GM21576 (cell line): ENCODE data around the gene SCTR.

Source experiments
- ATAC-seq: cut with Tn5 transposase; IDR thresholded peaks from one replicate; pipeline ENCODE4 v1.9.1; 2021; ENCODE audit warnings: mild to moderate bottlenecking, moderate library complexity; ENCODE audit not compliant: unreplicated experiment

The SCTR gene

DNA sequence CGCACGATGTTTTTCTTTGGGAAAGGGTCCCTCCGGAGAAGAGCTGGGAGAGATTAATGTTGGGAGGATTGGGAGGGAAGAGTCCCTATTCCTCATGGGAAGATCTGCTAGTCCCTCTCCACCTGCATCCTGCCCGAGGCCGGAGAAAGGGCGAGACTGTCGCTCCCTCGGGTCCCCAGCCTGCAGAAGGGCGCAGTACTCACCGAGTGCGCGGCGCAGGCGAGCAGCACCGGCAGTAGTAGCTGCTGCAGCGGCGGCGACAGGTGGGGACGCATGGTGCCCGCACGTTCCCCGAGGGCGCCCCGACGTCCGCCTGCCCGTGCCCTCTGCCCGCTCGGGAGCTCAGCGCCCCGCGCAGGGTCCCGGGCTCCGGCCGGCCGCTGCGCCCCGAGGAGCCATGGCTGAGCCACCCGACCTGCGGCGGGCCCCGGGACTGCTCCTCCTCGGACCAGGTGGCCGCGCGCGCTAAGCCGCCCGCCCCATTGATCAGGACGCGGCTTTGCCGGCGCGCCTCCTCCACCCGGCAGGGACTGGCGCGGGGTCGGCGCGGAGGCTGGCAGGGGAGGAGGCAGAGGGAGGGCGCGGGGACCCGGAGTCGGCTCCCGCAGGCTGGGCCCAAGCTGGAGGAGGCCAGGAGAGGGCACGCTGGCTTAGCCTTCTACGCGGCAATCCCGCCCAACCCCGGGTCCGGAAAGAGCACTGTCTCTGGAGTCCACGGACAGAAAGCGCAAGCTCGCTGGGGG is at the start of gene SCTR:
TSS of gene SCTR (minus strand) at position 532 of the 743 bp plus-strand sequence. CDS start at position 275, 257 bp downstream.
- ATAC-seq = no peak

DNA sequence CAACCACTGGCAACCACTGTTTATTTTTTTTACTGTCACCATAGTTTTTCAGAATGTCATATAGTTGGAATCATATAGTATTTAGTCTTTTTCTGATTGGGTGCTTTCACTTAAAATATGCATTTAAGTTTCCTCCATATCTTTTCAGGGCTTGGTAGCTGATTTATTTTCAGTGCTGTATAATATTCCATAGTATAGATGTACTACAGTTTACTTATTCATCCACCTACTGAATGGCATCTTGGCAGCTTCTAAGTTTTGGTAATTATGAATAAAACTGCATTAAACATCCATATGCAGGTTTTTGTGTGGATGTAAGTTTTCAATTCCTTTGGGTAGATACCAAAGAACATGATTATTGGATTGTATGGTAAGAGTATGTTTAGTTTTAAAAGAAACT is 43.0 kb upstream of the SCTR start:
- ATAC-seq = no peak

DNA sequence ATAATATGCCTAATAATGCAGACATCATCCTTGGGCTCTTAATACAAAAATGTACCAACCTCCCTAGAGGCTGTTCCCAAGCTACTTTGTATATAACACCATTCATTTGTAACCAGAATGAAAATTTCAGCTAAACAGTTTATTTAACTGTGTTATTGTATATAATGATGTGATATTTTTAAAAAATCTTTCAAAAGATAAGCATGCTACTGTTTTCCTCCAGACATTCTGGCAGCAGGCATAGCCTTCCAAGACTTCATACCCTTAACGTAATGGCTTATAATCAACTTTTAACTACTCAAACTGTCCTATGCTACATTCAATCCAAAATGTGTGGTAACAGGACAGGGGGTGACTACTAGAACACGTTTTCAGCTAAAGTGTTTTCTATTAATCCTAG is 41.2 kb upstream of the SCTR start:
- ATAC-seq = no peak

DNA sequence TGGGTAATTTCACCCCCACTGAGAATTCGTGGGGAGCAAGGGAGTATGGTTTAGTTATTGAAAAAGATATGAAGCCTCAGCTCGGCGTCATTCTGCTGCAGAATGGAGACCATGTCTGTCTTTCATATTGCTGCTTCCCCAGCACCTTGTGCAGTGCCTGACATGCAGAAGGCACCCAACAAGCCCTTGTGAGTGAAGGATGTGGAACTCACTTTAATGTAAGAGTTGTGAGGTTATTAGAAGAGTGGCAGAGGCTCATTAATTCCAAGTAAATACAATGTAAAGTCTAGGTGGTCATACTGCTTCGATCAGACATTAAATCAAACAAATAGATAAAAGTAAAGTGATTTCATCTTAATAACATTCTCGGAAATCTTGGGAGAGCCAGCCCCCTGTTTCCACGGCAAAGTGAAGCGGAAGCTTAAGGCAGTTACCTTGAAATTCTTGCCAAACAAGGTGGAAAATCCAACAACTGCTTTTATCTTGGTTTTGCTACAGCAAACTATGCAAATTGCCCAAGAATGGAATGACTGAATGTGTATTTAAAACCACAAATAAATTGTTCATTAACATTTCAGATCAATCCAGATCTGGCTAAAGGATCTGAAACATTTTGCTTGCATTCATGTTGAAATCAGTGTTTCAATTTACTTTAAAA is 29.5 kb upstream of the SCTR start:
- no peak for ATAC-seq

DNA sequence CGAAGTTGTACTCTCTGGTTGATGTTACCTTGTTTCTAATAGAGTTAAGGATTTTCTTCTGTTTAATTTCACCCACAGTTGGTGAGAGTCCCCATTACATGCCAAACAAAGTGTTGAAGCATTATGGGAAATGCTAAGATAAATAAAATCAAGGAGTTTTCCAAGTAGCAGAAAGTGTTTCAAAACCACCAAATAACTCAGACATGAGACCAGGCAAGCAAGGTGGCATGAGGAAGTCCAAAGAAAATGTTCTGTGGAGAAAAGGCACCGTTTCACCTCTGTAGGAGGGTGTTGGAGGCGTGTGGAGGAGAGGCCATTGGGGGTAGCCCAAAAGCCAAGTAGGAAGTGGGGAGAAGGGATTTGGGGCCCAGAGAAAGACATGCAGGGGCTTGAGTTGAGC is 28.6 kb upstream of the SCTR start:
- no peak for ATAC-seq

DNA sequence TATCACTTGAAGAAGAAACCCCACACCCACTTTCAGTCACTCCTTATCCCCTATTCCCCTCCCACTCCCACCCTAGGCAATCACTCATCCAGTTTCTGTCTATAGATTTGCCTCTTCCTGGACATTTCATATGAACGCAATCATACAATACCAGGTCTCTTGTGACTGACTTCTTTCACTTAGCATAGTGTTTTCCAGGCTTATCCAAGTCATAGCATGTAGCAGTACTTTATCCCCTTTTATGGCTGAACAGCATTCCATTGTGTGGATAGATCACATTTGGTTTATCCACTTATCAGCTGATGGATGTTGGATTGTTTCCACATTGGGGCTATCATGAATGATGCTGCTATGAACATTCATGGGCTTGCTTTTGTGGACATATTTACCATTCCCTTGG is 26.6 kb upstream of the SCTR start:
- no peak for ATAC-seq

DNA sequence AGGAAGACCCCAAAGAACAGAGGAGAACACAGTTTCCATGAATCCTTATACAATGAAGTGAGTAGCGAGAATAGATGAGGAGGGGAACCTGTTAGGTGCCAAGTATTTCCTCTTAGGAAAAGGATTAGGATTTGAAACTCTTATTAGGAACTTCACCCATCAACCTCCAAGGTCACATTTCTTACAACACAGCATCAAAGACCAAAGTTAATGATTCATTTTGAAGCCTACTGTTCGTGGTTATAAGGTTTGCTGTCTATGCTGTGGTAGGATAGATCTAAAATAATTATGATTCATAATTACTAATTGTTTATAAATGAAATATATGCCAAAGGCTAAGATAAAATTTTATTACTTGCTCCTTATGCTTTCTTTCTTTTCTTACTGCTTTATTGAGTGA is 26.1 kb upstream of the SCTR start:
- no peak for ATAC-seq

DNA sequence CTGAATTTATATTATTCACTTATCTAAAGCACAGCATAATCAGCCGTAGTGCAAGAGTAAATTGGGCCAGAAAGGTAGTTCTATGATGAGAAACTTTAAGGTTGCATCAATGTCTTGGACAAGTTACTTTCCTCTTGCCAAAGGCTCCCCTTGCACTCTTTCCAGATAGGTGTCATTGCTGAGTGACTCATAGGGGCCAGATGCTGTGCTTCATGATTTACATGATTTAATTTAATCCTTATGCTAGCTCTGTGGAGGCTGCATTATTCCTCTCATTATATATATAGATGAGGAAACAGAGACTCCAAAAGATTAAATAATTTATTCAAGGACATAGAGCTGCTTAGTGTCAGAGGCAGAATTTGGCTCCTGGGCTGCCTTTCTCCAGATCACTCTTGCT is 25.0 kb upstream of the SCTR start:
- ATAC-seq = no peak

DNA sequence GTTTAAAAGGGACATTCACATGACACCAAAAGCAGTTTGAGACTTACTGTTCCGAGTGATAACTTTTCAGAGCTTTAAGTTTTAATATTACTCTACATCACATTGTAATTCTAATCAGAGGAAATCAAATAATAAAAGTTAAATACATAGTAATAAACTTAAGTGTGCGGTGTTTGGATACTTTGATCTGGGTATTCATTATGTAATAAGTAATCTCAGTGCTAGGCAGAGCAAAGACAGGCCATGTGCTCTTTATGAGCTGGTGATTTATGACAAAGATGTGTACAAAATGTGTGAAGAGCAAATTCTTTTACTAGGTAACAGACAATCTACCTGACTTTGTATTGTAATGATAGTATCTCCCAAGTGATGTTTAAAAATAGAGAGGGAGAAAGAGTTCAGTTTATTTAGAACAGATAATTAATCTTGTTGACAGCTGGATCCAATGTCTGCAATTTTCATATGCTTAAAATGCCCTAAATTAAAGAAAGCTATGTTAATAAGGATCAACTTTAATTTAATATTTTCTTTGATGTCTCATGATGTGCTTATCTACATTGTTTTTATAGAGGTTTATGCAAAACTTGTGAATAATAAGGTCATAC is 24.3 kb upstream of the SCTR start:
- no peak for ATAC-seq

DNA sequence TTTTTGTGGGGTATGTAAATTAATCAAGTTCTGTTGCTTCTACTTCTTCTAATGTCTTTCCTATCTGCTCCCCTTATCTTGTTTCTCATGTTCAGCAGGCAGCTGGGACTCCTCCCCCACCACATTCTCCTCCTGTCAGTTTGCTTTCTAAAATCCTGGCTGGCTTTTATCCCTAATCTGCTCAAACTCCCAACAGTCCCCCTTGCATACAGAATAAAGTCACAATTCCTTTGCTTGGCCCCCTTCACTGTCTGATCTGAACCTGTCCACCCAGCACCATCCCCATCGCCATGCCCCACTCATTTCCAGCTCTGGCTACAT is 22.1 kb upstream of the SCTR start:
- ATAC-seq = no peak

DNA sequence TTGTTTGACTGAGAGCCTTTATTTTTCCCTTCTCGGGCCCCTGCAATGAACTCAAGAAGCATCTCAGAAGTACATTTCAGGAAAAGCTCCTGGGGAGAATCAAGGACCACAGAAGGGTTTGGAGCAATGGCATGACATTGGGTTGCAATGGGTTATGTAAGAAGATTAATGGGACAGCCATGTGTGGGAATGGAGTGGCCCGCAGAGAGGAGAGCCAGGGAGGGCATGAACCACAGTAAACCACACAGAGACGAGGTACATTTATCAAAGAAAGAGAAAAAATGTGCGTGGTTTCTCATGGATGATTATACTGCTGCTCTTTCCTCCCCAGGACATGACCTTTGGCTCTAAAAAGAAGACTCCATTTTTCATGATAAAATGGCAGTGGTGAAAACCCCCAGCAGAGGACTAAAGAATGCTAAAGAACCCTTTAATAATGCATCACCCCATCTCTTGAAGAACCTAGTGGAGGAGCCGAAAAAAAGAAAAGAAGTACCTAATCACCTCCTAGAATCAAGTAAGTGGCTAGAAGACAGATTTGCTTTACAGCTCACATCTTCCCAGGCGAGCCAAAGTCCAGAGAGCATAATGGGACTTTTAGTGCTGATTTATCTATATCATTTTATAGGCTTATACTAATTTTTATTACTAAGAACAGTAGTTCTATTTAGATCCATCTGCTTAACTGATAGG is 21.6 kb upstream of the SCTR start:
- no peak for ATAC-seq

DNA sequence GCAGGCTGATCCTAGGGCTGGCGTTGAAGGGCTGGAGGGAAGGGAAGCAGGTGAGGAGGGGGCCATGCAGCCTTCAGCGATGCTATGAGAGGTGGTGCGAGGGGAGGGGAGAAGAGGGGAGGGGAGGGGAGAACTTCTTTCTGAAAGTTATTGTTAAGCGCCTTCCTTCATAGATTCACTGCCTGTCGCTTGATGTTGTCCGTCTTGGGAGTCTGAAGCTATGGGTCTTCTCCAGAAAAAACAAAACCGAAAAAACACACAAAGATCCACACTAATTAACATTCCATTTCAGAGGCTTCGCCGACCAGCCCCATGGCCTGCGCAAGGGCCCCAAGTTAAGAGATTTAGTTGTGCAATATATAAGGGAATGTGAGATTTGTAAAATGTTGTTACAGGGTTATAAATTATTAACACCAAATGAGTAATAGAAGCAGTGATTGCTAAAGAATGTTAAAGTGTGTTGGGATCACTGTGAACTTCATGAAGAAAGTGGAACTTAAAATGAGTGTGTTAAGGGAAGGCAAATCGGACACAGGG is 20.7 kb upstream of the SCTR start:
- ATAC-seq = no peak

DNA sequence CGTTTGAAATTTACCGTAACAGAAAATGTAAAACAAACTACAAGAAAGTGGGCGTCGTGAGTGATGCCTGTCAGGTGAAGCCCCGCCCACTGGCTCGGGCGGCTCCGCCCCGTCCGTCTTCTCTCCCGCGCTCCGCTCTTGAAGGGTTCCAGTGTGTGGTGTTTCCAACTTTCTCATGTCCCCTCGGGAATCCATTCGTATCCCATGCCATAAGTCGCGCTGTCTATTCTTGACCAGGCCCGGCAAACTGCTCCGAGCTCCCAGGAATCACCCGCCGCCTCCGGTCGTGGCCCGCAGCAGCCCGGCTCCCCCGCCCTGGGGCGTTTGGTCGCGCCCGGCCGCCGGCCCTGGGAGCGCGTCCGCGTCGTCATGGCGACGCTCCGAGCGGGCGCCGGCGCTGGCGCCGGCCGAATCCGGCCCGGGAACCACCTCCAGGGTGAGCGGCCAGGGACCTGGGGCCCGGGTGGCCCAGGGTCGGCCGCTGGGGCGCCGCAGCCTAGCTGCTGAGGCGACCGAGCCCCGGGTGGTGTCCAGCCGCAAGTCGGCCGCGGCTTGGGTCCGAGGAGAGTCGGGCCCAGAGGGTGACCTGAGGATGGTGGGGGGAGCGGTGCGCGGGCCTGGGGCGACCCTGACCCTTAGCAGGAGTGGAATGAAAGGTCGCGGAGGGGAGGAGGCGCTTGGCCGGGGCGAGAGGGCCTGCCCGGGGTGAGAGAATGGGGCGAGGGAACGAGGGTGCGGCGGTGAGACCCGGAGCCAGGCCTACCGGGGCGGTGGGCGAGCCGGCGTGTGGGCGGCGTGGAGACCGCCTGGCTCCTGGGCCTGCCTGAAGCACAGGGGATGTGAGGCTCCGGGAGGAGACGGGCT is 20.0 kb upstream of the SCTR start, which contains the start of gene CFAP221:
TSS of gene CFAP221 (plus strand) at position 375 of the 864 bp plus-strand sequence. CDS start 1,683 bp downstream, outside the sequence.
- ATAC-seq = peak; percentile 62

DNA sequence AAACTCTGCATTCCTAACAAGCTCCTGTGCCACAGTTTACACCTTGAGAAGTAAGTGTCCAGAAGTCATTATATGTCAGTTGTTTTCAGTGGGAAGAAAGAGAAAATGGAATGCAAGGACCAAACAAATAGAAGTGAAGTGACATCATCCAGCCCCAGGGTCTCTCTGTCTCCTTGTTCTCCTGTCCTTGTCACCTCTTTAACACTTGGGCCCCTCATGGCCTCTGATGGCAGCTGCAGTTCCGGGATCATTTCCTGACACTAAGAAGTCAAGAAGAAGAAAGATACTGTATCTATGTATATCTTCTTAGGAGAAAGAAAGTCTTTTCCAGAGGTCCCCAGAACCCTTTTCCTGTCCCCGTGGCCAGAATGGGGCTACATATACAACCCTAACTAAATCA is 17.2 kb upstream of the SCTR start:
- no peak for ATAC-seq

DNA sequence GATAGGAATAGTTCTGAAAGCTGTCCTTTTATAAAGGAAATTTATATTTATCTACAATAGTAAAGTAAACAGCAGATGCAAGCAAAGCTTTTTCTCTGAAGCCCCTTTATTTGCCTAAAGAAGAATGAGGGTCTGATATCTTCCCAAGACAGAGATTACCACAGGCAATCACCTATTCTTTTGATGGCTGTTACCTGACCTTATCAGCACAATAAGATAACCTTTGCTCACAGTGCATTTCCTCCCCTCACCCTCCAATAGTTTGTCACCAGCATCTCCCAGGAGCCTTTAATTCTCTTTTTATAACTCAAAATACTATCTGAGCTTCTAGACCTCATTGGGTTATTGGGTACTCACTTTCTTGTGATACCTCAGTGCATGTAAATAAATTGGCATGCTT is 13.5 kb upstream of the SCTR start:
- ATAC-seq = no peak

DNA sequence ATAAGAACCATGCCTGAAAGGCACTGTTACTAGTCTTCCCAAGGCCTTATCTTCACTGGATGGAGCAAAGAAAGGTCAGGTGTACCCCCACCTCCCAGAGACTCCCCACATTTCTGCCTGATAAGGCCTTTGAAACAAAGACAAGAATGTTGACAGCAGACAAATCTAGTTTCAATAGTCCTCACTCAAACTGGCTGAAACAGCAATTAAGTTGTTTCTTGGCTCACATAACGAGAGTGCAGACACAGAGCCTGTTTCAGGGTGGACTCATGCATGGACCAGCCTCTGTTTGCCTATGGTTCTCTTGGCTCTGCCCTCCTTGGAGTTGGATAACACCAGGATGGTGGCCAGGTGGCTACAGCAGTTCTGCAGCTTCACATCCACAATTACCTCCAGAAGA is 12.4 kb upstream of the SCTR start:
- ATAC-seq = no peak

DNA sequence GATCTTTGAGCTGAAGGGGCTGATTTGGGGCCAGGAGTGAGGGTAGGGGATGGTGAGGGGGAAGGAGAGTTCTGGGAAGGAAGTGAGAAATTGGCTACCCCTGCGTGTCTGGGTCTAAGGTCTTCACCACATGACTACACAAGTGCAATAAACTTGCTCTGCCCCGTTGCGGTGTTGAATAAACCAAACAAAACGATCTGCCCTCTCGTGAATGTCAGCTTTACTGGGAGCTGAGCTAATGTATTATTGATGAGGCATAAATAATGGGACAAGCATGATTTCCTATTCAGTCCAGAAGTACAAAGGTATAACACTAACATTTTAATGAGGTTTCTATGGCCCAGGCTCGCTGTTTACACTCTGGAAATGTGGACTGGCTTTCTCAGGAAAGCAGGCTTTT is 11.9 kb upstream of the SCTR start:
- ATAC-seq = no peak

DNA sequence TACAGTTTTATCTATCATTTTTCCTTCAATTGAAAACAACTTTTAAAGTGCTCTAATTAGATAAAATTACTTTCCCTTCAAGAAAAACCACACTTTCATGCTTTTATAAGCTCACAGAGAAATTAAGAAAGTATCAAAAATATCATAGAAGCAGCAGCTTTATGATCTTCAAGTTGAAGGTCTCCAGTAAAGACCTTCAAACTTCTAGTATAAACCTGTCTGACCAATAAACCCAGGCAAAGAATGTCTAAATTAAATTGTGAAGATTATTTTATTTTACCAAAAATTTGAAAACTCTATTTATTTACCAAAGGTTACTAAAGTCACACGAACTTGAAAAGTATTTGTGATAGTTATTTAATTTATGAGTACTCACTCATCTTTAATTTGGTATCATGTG is 9.3 kb upstream of the SCTR start:
- no peak for ATAC-seq

DNA sequence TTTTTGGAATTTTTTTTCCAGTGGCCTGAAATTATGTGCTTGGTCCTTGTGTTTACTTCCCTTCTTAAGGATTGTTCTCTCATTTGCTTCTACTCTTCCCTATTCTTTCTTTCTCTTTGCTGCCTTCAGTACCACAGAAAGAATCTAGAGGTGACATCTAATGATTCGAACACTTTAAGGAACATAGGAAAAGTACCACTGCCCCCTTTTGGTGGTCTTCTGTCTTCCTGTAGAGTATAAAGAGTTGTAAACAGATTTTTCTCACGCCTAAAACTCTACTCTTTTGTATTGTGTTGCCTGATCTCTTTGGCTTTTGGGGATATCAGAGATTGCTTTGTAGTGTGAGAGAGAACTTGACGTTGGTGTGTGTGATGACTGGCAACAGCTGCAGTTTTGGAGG is 7.0 kb upstream of the SCTR start:
- no peak for ATAC-seq

DNA sequence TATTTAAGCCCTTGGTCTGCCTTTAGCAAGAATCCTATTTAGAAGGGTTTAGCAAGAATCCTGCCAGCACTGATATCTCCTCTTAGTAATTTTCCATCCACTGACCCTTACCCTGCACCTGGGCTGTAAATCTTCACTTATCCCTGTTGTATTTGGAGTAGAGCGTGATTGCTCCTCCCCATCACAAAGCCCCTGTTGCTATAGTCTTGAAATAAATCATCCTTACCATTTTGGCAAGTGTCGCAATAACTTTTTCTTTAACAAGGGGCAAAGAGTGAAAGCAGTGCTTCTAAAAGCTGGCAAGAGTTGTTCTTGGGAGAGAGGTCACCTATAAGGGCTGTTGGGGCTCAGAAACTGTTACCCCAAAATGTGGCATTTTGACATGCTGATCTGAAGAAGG is 3.7 kb upstream of the SCTR start:
- no peak for ATAC-seq

DNA sequence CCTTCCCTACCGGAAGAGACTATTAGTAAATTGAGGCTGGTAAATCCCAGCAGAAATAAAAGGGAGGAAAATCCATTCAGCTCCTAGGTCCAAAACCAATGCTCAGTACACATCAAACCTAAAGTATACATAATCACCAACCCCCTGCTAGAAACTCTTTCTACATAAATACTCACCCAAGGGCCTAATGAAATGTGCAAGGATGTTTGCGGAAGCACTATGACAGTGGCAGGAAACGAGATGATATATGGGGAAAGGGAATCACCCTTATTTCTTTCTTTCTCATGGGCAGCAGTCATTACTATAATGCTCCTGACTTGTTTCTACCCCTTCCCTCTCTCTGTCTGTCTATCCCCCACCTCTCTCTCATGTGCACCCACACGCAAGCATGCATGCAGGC is 1.3 kb upstream of the SCTR start:
- no peak for ATAC-seq
